HG02970 (cell line): ENCODE data around the gene EHBP1.

Experiments used
- ATAC-seq: cut with Tn5 transposase; IDR thresholded peaks from one replicate; pipeline ENCODE4 v1.9.1; 2021; ENCODE audit warnings: mild to moderate bottlenecking, moderate library complexity, moderate number of reproducible peaks; ENCODE audit not compliant: unreplicated experiment, low FRiP score

The EHBP1 gene

GRCh38 chr2:62870966-62871365 lies 165.5 kb downstream of the EHBP1 start:
- ATAC-seq, result no peak

- no peak for ATAC-seq
These were observed 166.0 kb downstream of the EHBP1 start for GRCh38 chr2:62871506-62871905.

DNA sequence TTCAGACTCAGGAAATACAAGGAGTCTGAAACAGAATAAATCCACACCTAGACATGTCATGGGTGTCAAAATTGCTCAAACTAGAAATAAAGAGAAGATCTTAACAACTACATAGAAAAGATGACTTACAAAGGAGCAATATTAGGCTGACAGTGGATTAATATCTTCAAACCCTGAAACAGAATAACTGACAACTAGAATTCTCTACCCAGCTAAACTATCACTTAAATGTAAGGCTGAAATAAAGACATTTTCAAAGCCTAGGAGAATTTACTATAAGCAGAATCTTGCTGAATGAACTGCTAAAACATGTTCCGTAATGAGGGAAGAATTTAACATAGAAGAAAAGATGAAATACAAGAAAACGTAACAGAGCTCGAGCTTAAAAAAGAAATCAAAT lies 168.1 kb downstream of the EHBP1 start:
- no peak for ATAC-seq

DNA sequence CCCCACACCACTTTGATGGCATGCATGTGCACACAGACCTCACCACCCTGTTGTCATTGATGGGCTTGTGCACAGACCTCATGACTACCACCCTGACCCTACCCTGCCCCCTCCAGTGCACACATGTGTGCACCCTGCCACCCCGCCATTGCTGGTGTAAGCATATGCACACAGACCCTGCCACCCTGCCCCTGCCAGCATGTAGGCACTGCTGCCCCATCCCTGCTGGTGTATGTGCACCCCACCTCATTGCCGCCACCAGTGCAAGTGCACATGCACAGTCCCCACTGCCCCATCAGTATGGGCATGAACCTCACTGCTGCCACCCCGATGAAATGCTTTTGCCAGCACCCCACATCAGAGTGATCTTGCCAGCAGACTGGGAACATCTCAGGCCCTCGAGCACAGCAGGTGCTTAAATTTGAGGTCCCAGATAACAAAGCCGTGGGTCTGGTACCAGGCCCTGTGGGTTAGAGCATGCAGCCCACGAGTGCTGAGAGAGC lies 169.4 kb downstream of the EHBP1 start:
- no peak for ATAC-seq

- ATAC-seq, result no peak
These were observed 175.8 kb downstream of the EHBP1 start for GRCh38 chr2:62881162-62881795.

DNA sequence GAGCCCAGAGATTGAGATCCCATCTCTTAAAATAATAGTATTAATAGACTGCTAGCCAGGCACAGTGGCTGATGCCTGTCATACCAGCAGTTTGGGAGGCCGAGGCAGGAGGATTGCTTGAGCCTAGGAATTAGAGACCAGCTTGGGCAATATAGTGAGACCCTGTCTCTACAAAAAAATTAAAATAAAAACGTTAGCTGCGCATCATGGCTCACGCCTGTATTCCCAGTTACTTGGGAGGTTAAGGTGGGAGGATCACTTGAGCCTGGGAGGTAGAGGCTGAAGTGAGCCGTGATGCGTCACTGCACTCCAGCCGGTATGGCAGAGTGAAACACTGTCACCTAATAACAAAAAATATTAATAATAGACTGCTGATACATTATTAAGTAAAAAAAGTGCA lies 178.1 kb downstream of the EHBP1 start:
- ATAC-seq, result no peak

DNA sequence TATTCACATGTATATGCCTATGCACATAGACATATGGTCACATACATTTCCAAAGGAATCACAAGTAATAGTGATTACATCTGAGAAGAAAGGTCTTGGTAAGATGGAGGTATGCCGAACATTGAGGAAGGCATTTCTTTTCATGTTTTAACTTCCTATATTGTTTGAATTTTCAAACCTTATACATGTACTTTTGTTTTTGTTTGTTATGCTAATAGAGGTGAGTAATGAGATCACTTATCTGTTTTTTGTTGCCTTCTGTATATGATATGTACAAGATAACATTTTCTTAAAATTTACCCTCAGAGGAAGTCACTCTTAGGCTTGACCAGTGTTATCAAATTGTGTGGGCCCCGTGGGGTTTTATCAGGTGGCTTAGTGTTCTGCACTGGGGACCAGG lies 178.6 kb downstream of the EHBP1 start:
- no peak for ATAC-seq

DNA sequence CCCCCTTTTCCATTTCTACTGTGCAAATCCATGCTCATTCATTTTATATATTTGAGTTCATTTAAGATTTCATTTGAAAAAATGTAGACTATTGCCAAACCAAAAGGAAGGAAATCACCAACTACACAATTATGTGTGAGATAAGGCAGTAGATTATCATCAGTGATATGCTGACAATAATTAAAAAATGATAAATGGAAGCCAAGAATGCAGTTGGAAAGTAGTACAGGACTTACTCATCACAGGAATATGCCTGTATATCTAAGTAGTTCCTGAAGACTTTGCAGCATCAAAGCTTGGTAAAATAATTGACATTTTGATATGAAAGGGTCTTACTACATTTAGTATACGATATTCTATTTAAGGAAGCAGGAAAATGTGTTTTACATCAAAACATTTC lies 179.0 kb downstream of the EHBP1 start:
- no peak for ATAC-seq

- ATAC-seq, result no peak
These were observed 189.6 kb downstream of the EHBP1 start for GRCh38 chr2:62894966-62895631.

DNA sequence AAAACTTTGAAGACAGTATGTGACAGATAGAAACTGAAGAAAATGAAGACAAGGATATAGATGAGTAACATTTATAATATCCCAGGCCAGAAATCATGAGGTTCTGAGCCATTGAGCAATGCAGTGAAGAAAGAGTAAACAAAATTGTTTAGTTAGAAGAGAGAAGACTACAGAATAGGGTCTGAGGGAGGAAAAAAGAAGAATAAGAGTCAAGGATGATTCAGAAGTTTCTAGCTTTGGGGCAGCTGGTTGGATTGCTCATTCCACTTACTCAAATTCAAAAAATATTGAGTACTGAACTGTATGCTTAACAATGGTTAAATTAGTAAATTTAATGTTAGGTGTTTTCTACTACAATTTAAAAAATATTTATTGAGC lies 190.1 kb downstream of the EHBP1 start:
- no peak for ATAC-seq

DNA sequence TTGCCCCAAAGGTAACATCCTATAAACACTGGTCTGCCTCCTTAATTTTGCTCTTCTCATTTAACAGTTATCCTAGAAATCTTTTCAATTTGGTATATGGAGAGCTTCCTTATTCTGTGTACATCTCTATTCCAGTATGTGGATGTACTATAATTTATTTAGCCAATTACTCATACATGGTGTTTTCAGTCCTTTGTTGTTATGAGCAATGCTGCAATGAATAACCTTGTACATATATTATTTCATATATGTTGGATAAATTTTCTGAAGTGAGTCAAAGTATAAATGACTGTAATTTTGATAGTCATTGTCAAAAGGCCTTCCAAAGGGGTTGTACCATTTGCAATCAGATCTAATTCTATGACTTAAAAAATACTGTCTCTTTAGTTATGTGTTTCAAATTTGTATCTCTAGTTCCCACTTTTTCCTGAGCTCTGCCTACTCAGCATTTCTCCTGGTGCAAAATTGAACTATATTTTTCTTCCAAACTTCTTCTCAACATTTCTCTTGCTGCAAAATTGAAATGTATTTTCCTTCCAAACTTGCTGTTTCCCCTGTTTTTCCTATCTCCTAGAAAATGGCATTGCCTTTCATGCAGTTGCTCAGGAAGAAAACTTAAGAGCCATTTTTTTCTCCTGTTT lies 191.8 kb downstream of the EHBP1 start:
- ATAC-seq, result no peak

- ATAC-seq, result no peak
These were observed 198.8 kb downstream of the EHBP1 start for GRCh38 chr2:62904344-62904743.

DNA sequence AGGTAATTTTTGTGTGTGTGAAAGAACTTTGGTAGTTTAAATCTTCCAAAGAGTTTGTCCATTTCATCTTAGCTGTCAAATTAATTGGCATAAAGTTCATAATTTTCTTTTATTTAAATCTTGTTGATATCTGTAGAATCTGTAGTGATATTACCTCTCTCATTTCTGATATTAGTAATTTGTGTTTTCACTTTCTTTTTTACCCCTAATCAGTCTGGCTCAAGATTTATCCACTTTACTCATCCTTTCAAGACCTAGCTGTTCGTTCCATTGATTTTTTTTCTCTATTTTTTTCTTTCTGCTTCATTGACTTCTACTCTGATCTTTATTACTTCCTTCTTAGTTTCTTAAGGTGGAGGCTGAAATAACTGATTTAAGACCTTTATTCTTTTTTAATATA lies 202.6 kb downstream of the EHBP1 start:
- no peak for ATAC-seq

DNA sequence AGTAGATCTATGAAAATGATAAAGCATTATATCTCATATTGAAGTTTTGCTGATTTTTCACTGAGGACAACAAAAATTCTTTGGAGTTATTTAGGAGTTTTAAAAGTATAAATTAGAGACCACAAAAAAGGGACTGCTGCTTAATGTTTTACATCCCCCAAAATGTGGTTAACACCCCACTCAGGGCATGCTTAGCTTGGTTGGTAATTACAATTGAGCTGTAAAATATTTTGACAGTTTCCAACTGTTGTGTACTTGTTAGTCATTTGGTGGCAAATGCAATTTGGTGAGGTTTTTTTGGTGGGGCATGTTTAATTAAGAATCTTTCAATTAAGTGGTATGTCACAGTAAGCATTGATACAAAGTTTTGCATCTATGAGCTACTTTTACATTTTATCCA lies 207.8 kb downstream of the EHBP1 start:
- ATAC-seq, result no peak

DNA sequence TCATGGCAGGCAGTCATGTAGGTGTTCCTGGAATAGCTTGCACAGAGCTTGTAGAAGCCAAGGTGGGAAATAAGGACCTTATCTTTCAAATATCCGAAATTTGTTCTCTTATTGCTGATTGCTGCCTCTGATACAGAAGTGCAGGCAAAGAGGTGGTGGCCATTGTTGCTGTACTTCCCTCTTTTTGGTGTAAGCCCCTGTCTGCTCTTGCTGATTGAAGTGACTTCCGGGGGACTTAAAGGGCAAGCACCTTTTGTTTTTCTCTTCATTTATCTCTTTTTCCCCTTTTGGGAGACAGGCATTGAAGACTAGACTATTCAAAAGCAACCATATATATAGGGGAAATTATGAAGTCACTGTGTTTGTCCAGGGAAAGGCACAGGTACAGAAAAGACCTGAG lies 213.5 kb downstream of the EHBP1 start:
- ATAC-seq, result no peak

DNA sequence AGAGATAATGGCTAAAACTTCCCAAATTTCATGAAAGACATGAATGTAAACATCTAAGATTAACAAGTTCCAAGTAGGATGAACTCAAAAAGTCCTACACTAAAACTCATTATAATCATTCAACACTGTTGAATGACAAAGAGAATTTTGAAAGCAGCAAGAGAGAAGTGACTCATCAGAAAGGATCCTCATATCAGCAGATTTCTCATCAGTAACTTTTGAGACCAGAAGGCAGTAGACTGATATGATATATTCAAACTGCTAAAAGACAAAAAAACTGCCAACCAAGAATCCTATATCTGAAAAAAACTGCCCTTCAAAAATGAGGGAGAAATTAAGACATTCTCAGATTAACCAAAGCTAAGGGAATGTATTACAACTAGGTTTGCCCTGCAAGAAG lies 214.6 kb downstream of the EHBP1 start:
- no peak for ATAC-seq

DNA sequence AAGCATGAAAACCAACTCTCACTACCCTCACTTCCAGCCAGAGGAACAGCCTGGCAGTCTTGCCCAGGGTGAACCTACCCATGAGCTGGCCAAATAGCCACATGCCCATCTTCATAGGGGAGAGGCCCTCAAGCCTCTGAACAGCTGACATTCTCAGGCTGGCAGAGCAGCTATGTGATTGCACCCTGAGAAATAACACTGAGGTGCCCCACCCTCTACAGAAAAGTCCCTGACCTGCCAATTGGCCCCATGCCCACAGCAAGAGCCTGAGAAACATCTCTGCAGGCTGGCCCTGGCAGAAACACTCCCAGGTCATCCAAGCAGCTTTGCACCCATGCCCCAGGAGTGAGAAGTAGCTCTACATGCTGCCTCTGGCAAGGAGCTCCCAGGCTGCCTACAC lies 217.7 kb downstream of the EHBP1 start:
- ATAC-seq, result no peak

DNA sequence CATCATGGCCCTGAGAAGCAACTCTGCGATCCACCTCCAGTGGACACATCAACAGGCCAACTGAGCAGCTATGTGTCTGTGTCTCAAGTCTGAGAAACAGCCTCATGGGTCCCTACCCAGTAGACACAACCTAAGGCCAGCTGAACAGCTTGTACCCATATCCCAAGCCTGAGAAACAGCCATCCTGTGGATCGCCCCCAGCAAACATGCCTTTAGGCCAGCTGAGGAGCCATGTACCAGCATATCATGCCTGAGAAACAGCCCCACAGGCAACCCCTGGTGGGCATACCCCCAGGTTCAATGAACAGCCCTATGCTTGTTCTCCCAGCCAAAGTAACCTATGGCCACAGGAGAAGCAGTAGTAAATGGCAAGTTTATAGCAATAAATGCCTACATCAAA lies 218.4 kb downstream of the EHBP1 start:
- no peak for ATAC-seq

DNA sequence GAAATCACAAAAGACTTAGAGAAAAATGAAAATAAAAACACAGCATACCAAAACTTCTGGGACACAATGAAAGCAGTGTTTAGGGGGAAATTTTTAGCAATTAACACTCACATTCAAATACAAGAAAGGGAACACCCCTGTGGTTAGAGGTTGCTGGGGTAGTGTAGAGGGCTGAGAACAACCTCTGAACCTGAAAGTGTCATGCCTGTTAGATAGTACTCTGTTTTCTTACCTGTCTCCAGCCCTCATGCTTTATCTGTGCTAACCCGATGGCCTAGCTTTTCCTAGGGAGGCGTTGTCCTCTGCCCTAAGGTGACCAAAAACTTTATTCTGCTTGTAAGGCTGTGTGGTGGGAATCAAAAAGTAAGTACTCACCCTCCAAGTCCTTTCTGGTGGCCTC lies 222.5 kb downstream of the EHBP1 start:
- ATAC-seq, result no peak

DNA sequence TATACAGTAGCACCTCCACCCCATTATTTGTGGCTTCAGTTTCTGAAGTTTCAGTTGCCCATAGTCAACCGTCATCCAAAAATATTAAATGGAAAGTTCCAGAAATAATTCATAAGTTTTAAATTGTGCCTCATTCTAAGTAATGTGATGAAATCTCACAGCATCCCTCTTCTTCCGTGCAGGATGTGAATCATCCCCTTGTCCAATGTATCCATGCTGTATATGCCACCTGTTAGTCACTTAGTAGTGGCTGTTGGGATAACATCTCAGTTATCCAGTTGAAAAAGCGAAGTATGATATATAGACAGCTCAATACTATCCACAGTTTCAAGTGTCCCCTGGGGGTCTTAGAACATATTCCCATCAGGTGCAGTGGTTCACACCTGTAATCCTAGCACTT lies 226.0 kb downstream of the EHBP1 start:
- no peak for ATAC-seq

GRCh38 chr2:62933398-62933917 lies 227.9 kb downstream of the EHBP1 start:
- no peak for ATAC-seq

DNA sequence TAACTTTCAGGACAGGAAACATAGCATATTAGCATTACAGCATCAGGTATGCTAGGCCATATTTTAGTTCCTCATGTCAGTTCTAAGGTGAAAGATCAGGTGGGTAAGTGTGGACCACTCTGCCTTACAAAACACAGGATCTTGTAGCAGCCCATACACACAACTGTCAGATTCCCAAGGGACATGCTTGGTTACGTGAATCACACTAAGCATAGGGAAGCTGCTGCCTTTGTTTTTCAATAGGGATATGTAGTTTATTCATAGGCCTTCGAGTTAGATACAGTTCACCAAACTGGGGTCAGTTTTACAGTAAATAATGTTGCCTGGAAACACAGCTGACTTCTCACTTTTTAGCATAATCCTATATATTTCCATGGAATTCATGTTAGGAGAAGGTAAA lies 229.0 kb downstream of the EHBP1 start:
- no peak for ATAC-seq
